GM21515 (cell line): ENCODE data around the gene SLC24A3.

Source experiments
- ATAC-seq: cut with Tn5 transposase; IDR thresholded peaks from one replicate; pipeline ENCODE4 v1.9.1; 2021; ENCODE audit not compliant: unreplicated experiment

SLC24A3 gene

DNA sequence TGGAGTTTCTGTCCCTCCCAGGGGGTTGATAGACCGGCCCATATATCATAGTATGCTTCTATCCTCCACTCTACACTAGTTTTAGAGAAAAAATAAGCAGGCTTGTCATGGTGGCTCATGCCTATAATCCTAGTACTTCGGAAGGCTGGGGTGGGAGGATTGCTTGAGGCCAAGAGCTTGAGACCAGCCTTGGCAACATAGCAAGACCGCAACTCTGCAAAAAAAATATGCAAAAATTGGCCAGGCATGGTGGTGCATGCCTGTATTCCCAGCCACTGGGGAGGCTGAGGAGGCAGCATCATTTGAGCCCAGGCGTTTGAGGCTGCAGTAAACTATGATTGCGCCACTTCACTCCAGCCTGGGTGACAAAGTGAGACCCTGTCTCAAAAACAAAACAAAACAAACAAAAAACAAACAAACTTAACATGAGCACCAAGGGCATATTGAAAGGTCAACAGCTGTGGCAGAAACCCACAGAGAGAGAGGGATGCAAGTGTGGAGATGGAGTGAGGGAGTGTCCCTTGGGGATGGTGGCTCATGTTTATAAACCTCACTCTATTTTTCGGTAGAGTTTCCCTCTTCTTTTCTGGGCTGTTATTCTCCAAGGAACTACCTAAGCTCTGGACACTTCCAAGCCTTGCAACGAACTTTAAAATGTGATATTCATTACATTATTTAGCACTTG is 24.1 kb downstream of the SLC24A3 start:
- ATAC-seq: no peak

- ATAC-seq: no peak
Observed at GRCh38 chr20:19241440-19241839, 29.0 kb downstream of the SLC24A3 start.

DNA sequence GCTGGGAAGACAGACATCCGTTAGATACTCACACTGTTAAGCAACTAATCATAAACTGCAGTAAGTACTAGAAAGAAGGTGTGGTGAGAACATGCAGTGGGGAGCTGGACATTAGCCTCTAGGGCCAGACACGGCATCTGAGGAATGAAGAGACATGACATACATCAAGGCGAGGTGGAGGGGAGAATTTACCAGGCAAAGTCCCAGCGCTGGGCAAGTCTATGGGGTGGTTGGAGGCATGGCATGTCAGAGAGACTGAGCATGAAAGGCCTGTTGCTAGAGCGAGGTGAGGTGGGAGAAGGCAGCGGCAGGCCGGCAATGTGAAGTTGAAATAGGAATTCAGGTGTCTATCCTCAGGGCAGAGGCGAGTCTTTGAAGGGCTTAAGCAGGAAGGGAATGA is 31.8 kb downstream of the SLC24A3 start:
- no peak for ATAC-seq

DNA sequence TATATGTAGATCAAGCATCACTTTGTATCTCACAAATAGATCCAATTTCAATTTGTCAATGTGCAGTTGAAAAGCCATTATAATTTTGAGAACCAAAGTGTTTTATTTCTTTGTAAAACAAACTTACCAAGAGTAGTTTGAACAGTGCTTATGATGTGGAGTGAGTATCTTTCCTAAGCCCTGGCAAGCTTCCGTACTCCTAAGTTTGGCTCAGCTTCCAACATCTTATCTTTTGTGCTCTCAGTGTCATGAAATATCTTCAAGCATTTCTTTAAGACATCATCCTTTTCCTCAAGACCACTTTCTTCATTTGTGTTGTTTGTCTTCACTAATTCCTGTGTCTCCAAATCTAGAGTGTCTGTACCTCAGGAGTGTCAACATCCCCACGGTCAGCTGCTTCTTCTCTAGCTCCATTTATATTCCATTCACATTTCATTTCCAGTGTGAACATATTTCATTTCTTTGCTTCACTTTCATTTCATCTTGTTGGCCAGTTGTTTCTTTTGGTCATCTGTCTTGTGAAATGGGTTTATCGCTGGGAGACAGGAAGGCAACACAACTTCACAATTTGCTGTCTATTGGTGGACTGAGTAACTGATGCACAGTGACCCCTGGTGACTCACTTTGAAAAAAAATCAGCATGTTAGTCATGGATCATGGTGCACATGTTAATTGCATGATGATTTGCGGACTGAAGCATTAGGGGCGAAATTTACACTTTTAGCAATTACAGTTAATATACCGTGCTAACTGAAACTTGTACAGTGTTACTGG is 36.9 kb downstream of the SLC24A3 start:
- no peak for ATAC-seq

DNA sequence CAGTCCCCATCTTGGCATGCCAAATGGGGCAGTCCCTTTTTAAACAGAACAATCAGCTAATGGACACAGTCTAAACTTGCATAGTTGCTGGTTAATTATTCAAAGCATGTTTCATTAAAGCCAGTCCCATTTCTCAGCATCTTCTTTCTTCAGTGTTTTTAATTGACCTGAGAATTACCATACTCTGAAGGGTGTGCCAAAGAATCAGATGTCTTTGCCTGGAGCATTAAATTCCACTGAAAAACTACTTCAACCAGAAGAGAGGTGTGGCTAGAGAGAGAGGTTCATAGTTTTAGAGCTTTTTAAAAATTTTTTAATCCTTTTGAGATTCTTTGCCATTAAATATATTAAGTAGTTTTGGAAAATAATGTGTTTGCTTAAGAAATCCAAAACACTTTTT is 37.9 kb downstream of the SLC24A3 start:
- ATAC-seq: no peak

DNA sequence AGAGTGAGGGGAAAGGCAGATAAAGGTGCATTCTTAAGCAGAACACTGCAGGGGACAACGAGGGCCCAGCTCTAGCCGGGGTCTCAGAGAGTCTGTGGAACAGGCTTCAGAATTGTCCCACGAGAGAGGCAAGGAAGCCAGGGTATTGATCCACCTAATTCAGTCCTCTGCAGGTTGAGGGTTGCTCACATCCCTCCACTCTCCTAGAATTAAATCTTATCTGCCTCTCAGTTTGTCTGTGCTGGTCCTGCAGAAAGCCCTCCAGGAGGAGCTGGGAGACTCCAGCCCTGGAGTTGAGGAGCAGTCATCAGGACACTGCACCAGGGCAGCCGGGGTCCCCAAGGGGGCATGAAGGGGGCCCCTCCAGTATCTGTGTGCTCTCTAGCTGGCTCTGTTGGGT is 39.1 kb downstream of the SLC24A3 start:
- ATAC-seq: no peak

- no peak for ATAC-seq
Observed at GRCh38 chr20:19251958-19252357, 39.5 kb downstream of the SLC24A3 start.

DNA sequence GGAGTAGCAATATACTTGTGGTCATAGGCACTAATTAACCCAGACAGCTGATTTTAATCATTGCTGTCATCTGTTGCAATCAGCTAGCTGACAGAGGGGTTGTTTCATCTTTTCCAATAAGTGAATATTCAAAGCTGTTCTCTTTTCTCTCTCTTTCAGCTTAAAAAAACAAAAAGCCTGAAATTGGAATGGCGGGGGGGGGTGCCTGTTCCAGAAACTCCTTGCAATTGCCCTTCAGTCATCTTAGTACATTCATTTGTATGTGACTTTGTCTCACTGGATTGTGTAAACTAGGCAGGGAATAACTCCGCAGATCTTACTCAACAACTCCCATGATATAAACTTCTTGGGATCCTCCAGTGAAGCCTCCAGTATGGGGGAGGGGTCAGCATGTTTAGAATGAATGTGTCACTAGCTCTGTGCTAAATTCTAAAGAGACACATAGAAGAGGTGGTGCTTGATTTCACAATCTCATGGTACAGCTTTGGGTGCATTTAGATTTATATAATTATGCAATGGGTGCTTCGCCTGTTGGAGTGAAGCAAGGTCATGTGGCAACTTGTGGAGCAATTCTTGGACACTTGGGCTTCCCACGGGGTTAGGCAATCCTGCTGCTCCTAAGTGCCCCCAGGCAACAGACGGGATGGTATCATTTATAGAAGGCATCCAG is 40.1 kb downstream of the SLC24A3 start:
- no peak for ATAC-seq

- no peak for ATAC-seq
Observed at GRCh38 chr20:19253316-19253715, 40.9 kb downstream of the SLC24A3 start.

- no peak for ATAC-seq
Observed at GRCh38 chr20:19253916-19254820, 41.7 kb downstream of the SLC24A3 start.

GRCh38 chr20:19254956-19255355 is 42.5 kb downstream of the SLC24A3 start:
- ATAC-seq: no peak

GRCh38 chr20:19256085-19256484 is 43.6 kb downstream of the SLC24A3 start:
- no peak for ATAC-seq

- no peak for ATAC-seq
Observed at GRCh38 chr20:19256906-19257595, 44.6 kb downstream of the SLC24A3 start.

DNA sequence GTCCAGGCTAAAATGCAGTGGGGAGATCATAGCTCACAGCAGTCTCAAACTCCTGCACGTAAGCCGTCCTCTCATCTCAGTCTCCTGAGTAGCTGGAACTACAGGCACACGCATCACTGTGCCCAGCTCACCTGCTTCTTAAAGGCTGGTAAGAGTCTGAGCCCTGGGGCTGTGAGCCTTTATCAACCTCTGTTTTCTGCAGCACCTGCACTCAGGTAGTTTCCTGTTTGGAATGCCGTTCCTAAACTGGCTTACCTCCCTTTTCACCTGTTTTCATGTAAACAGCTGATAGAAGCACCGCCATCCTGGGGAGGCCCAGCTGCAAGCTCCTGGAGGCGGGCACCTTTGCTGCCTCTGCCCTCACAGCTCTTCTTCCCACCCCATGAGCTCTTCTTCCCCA is 45.4 kb downstream of the SLC24A3 start:
- ATAC-seq: no peak

DNA sequence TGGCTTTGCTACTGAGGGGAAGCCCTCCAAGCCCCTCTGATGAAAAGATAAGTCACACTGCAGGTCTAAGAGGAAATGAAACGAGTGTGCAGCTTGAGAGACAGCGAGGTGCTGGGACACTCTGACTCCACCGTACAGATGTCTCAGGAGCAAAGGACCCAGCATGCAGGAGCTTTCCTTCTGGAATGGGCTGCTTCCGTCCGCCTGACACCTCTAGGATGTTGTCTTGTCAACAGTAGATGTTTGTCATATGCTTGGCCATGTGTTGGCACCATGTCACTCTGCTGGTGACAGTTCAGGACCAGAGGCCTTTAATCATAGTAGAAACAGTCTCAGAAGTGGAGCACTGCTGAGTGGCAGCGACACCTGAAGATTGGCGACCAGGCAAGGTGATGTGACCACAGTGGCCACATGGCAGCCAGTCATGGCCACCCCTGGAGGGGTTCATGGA is 46.7 kb downstream of the SLC24A3 start:
- ATAC-seq: no peak

GRCh38 chr20:19260412-19261090 is 48.1 kb downstream of the SLC24A3 start:
- peak; percentile 76 for ATAC-seq

DNA sequence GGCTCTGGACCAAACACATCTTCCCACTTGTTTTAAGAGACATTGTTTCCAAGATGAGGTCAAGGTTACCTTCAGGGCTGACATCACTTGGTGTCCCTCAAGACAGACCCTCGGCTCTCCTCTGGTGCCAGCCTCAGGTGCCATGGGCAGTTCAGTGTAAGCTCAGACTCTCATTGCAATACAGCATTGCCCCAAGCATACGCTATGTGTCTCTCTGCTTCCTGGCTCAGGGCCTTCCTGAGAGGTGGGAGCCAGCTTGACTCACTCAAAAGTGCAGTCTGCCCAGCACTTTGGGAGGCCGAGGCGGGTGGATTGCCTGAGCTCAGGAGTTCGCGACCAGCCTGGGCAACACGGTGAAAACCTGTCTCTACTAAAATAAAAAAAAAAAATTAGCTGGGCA is 51.7 kb downstream of the SLC24A3 start:
- ATAC-seq: no peak

DNA sequence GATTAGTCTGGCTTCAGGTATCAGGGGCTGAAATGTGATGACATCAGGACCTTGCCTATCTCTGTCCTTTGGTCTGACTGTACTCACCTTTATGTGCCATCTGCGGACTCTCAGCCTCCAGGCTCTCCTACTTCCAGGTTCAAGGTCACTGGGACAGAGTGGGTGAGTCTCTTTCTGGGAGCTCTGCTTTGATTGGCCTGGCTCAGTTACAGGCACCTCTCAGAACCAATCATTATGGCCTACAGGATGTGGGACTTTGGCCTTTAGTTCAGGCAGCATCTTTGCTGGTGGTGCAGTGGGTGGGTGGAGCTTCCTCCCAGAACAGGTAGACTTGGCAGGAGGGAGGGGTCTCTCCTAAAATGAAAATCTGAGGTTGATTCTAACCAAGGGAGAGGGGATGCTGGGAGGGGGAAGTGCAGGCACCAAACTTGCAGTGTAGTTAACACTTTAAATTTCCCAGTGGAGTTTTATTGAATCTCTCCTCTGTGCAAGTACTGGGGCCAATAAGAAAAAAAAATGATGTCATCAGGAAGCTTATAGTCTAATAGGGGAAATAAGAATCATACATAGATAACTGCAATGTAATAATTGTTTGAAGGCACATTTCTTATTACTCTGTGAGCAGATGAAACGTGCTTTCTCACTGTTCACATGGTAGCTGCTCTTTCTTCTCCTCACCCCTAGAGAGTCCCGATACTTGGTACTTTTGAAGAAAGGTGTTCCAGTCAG is 53.4 kb downstream of the SLC24A3 start:
- ATAC-seq: no peak

DNA sequence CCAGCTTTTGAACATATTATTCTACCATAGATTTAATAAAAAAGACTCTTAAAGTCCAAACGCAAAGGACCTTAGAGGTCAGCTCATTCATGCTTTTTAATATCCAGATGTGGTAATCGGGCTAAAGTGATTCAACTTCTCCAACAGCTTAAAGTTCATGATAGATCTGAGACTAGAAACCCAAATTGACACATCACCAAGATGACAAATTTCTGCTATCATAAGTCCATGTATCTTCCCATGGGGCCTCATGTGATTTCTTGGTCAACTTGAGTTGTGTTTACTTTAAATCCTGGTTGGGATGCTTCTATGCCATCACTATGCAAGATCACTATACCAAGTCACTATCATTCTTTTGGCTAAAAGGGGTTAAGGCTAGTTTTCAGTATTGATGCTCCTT is 56.0 kb downstream of the SLC24A3 start:
- ATAC-seq: no peak
